A549 (cell line): ENCODE measurements around the gene KIFC3. TPM values are rescaled to one million over a fixed set of nuclear protein-coding genes. Genes with fewer than 3 reads are reported as not detected.

Experiments used
- ATAC-seq, 2 experiments: fragments of 200-7000 bp in 1 of 2; fragments of >200 bp in 1 of 2; cut with Nextera tagmentation in 1 of 2; cut with Tn5 transposase in 1 of 2; 3 replicates each; pipeline versions ENCODE4 v1.8.0 to v1.9.1; 2018 to 2020; ENCODE audit warnings: mild to moderate bottlenecking in 1 of 2, moderate library complexity in 1 of 2
- CTCF ChIA-PET: fragments of 300-600 bp; sonication (Branson Sonifier 250); formaldehyde crosslinking; extraction: SDS; loops from one replicate; lab custom pipeline; 2021; ENCODE audit warnings: antibody characterized with exemption, inconsistent platforms; lab: Yijun Ruan, JAX
- POLR2A ChIA-PET: fragments of 350-600 bp; formaldehyde crosslinking; extraction: SDS; loops from one replicate; lab custom pipeline; 2021; ENCODE audit warnings: antibody characterized with exemption, inconsistent platforms; lab: Yijun Ruan, JAX
- DNase-seq, 2 experiments: peaks; one replicate each; pipeline versions ENCODE4 v3.0.0 to v3.0.0-alpha.2; 2011 to 2016; ENCODE audit warnings: low read depth in 1 of 2, low spot score in 1 of 2
- FAIRE-seq: peaks from 2 replicates; lab custom pipeline; 2011; peaks lifted over from hg19 to GRCh38; lab: Jason Lieb, UNC
- H3K27ac ChIP-seq, 2 experiments: fragments of >200 bp; sonication (Bioruptor Twin); formaldehyde crosslinking; 3 replicates each; pipeline ENCODE4 v1.5.1; 2016 to 2017
- H3K4me1 ChIP-seq: fragments of >200 bp; sonication (Bioruptor Twin); formaldehyde crosslinking; 3 replicates; pipeline ENCODE4 v1.6.1; 2016
- H3K4me2 ChIP-seq: fragments of >200 bp; sonication (Bioruptor Twin); formaldehyde crosslinking; 3 replicates; pipeline ENCODE4 v1.6.1; 2016
- H3K4me3 ChIP-seq: fragments of >200 bp; sonication (Bioruptor Twin); formaldehyde crosslinking; 3 replicates; pipeline ENCODE4 v1.5.1; 2016
- H3K9me3 ChIP-seq: fragments of >200 bp; sonication (Bioruptor Twin); formaldehyde crosslinking; 3 replicates; pipeline ENCODE4 v1.6.1; 2016
- BHLHE40 ChIP-seq: IDR thresholded peaks from 2 replicates; pipeline ENCODE4 v1.6.1; 2012; ENCODE audit warnings: low read depth, low read length, inconsistent platforms
- CBX2 ChIP-seq: fragments of 200-600 bp; sonication (generic); IDR thresholded peaks from 2 replicates; pipeline ENCODE4 v1.6.1; 2016; ENCODE audit warnings: low read depth, mild to moderate bottlenecking, borderline replicate concordance
- CEBPB ChIP-seq, 2 experiments: fragments of >200 bp in 1 of 2; sonication (Bioruptor Twin) in 1 of 2; formaldehyde crosslinking in 1 of 2; IDR thresholded peaks; 2 replicates each; pipeline ENCODE4 v1.6.1; 2012 to 2016
- CHD4 ChIP-seq: fragments of 200-600 bp; sonication (generic); IDR thresholded peaks from 2 replicates; pipeline ENCODE4 v1.6.1; 2016; ENCODE audit warnings: antibody characterized with exemption, mild to moderate bottlenecking, borderline replicate concordance
- CTCF ChIP-seq: fragments of >200 bp; sonication (Bioruptor Twin); formaldehyde crosslinking; IDR thresholded peaks from 3 replicates; pipeline ENCODE4 v1.5.1; 2016
- ESRRA ChIP-seq: fragments of 150-350 bp; IDR thresholded peaks from 2 replicates; pipeline ENCODE4 v1.6.1; 2014; ENCODE audit warnings: mild to moderate bottlenecking, low read length, borderline replicate concordance
- GATA3 ChIP-seq: IDR thresholded peaks from 2 replicates; pipeline ENCODE4 v1.6.1; 2012; ENCODE audit warnings: borderline replicate concordance
- HES2 ChIP-seq: fragments of >200 bp; sonication (Bioruptor Twin); formaldehyde crosslinking; IDR thresholded peaks from 2 replicates; pipeline ENCODE4 v1.6.1; 2016
- HEYL ChIP-seq: fragments of 250-450 bp; sonication (Bioruptor Pico); IDR thresholded peaks from 2 replicates; pipeline ENCODE4 v1.8.0; 2021; ENCODE audit warnings: mild to moderate bottlenecking, moderate library complexity
- HOXB13 ChIP-seq: fragments of 250-450 bp; sonication (Bioruptor Pico); IDR thresholded peaks from 2 replicates; pipeline ENCODE4 v1.5.0; 2020; ENCODE audit warnings: low read depth, mild to moderate bottlenecking, moderate library complexity
- HOXB5 ChIP-seq: fragments of 250-450 bp; sonication (Bioruptor Pico); IDR thresholded peaks from 2 replicates; pipeline ENCODE4 v1.5.0; 2020; ENCODE audit warnings: mild to moderate bottlenecking, moderate library complexity
- JUNB ChIP-seq: fragments of >200 bp; sonication (Bioruptor Twin); formaldehyde crosslinking; IDR thresholded peaks from 2 replicates; pipeline ENCODE4 v1.6.1; 2016
- KDM1A ChIP-seq: fragments of 200-600 bp; sonication (generic); IDR thresholded peaks from 2 replicates; pipeline ENCODE4 v1.6.1; 2016; ENCODE audit warnings: low read depth, mild to moderate bottlenecking
- KDM5A ChIP-seq: fragments of 200-600 bp; sonication (generic); IDR thresholded peaks from 2 replicates; pipeline ENCODE4 v1.6.1; 2016; ENCODE audit warnings: antibody characterized with exemption, mild to moderate bottlenecking
- MAFK ChIP-seq: fragments of 450-650 bp; IDR thresholded peaks from 2 replicates; pipeline ENCODE4 v1.6.1; 2014; ENCODE audit not compliant: partially characterized antibody
- MAZ ChIP-seq: fragments of 150-350 bp; IDR thresholded peaks from 2 replicates; pipeline ENCODE4 v1.6.1; 2014; ENCODE audit warnings: antibody characterized with exemption, low read depth, low read length, borderline replicate concordance
- MYC ChIP-seq: IDR thresholded peaks from 2 replicates; pipeline ENCODE4 v1.6.1; 2012; ENCODE audit warnings: mild to moderate bottlenecking, inconsistent platforms, low read length, improper control_type of control experiment, borderline replicate concordance
- NFE2L2 ChIP-seq: fragments of 150-350 bp; conservative IDR thresholded peaks from 2 replicates; pipeline ENCODE4 v1.6.1; 2014; ENCODE audit warnings: low read length
- NPAS2 ChIP-seq: fragments of 250-450 bp; sonication (Bioruptor Pico); IDR thresholded peaks from 2 replicates; pipeline ENCODE4 v1.8.0; 2022; ENCODE audit warnings: mild to moderate bottlenecking, moderate library complexity, borderline replicate concordance
- POLR2A ChIP-seq: IDR thresholded peaks from 2 replicates; pipeline ENCODE4 v1.6.1; 2012; ENCODE audit warnings: mild to moderate bottlenecking, low read length
- RAD21 ChIP-seq, 2 experiments: fragments of >200 bp in 1 of 2; sonication (Bioruptor Twin) in 1 of 2; formaldehyde crosslinking in 1 of 2; IDR thresholded peaks in 1 of 2; conservative IDR thresholded peaks in 1 of 2; 2 replicates in 1 of 2; 3 replicates in 1 of 2; pipeline ENCODE4 v1.6.1; 2012 to 2018; ENCODE audit warnings: inconsistent platforms in 1 of 2
- RARB ChIP-seq: fragments of 250-450 bp; sonication (Bioruptor Pico); IDR thresholded peaks from 2 replicates; pipeline ENCODE4 v1.8.0; 2021; ENCODE audit warnings: mild to moderate bottlenecking, moderate library complexity
- RCOR1 ChIP-seq: fragments of 150-350 bp; IDR thresholded peaks from 2 replicates; pipeline ENCODE4 v1.6.1; 2014; ENCODE audit warnings: antibody characterized with exemption, low read length, low read depth
- RFX5 ChIP-seq: fragments of 450-650 bp; IDR thresholded peaks from 2 replicates; pipeline ENCODE4 v1.7.1; 2014; ENCODE audit warnings: antibody characterized with exemption, mild to moderate bottlenecking, moderate library complexity
- SMC3 ChIP-seq: fragments of >200 bp; sonication (Bioruptor Twin); formaldehyde crosslinking; IDR thresholded peaks from 3 replicates; pipeline ENCODE4 v1.6.1; 2018; ENCODE audit warnings: inconsistent platforms
- TFCP2L1 ChIP-seq: fragments of 250-450 bp; sonication (Bioruptor Pico); IDR thresholded peaks from 2 replicates; pipeline ENCODE4 v1.5.0; 2021; ENCODE audit warnings: mild to moderate bottlenecking
- TP53 ChIP-seq: fragments of 250-450 bp; sonication (Bioruptor Pico); IDR thresholded peaks from 2 replicates; pipeline ENCODE4 v1.5.0; 2021; ENCODE audit warnings: mild to moderate bottlenecking, moderate library complexity
- USF2 ChIP-seq: fragments of 450-650 bp; IDR thresholded peaks from 2 replicates; pipeline ENCODE4 v1.6.1; 2014; ENCODE audit warnings: antibody characterized with exemption
- ZNF302 ChIP-seq: fragments of 250-450 bp; sonication (Bioruptor Pico); IDR thresholded peaks from 2 replicates; pipeline ENCODE4 v1.9.0; 2021; ENCODE audit warnings: inconsistent platforms, mild to moderate bottlenecking, moderate library complexity
- ZSCAN20 ChIP-seq: fragments of 250-450 bp; sonication (Bioruptor Pico); IDR thresholded peaks from 2 replicates; pipeline ENCODE4 v1.8.0; 2022; ENCODE audit warnings: mild to moderate bottlenecking, moderate library complexity
- WGBS: methylation state at CpG from one replicate; pipeline ENCODE4 v1.1.6; 2017; ENCODE audit errors: missing lambda C conversion rate; 5-methylcytosine and 5-hydroxymethylcytosine counted together
- polyA plus RNA-seq, 4 experiments: library from polyadenylated mRNA; depleted of rRNA in 3 of 4; stranded (reverse); fragments of >200 nt; fragmentation: RNase III in 1 of 4; extraction: RNeasy Plus Mini Kit Qiagen cat#74134 plus additional on column Dnase treatment in 1 of 4; gene quantifications; 2 replicates in 3 of 4; 3 replicates in 1 of 4; pipeline ENCODE4 v1.2.3, GENCODE V29; 2011 to 2017

KIFC3 gene
- polyA plus RNA-seq, 2 of the 4 experiments (the other 2 are of a cell fraction), result 128 to 178 TPM

- ATAC-seq, result no peak
- WGBS, result 80% methylated on average over 11 of the region's 11 CpGs
- ChIA-PET POLR2A (no interaction called here), CTCF (interaction anchor here (1.2 to 9.7 kb wide), 2 partner anchors 15 to 226 kb away, joined by 3 to 96 read pairs; no protein-coding TSS in a partner anchor)
- TF ChIP-seq CHD4, result no peak
- TF ChIP-seq RFX5, result no peak
- TF ChIP-seq ZNF302, result no peak
- no peak for TF ChIP-seq RCOR1
- TF ChIP-seq RARB (CRISPR knock-in tag), result no peak
- no peak for TF ChIP-seq USF2
- TF ChIP-seq JUNB, result no peak
- no peak for TF ChIP-seq HEYL (CRISPR knock-in tag)
- TF ChIP-seq MYC, result no peak
- no peak for TF ChIP-seq KDM5A
- TF ChIP-seq NPAS2 (CRISPR knock-in tag), result no peak
- no peak for TF ChIP-seq MAZ
- TF ChIP-seq KDM1A, result no peak
- no peak for TF ChIP-seq HES2
- FAIRE-seq, result no peak
- peaks cover 40% of the 10 kb centered on the region for H3K4me1 ChIP-seq
- no peak overlapping the region for H3K4me3 ChIP-seq
- H3K9me3 ChIP-seq, result no peaks in the 10 kb centered on the region
- H3K27ac ChIP-seq, result peak overlapping the region in 1 of 2 experiments; percentile 66; a peak in 3 of 6 replicates
- no peak for DNase-seq
- no peak overlapping the region for H3K4me2 ChIP-seq
Measured at GRCh38 chr16:57773655-57774295, 28.5 kb downstream of the KIFC3 start.

- peaks cover 33% of the 10 kb centered on the region; the same call in 2 of the 3 replicates for H3K4me1 ChIP-seq
- FAIRE-seq, result no peak
- no peak for TF ChIP-seq POLR2A
- TF ChIP-seq ESRRA, result no peak
- no peak for TF ChIP-seq MAFK
- no peak for TF ChIP-seq SMC3
- no peak for TF ChIP-seq CTCF
- no peak for TF ChIP-seq HOXB5 (CRISPR knock-in tag)
- TF ChIP-seq RAD21 (conservative IDR thresholded peaks at IDR 0.05 in 1 of 2, IDR thresholded peaks at IDR 0.05 in 1 of 2), result no peak
- TF ChIP-seq MYC, result no peak
- H3K4me3 ChIP-seq, result no peak overlapping the region
- no peak for DNase-seq
- H3K4me2 ChIP-seq, result no peak overlapping the region
- 86% methylated on average over 11 of the region's 11 CpGs for WGBS
- ChIA-PET CTCF (interaction anchor here (0.9 to 9.7 kb wide), 3 partner anchors 14 to 227 kb away, joined by 3 to 96 read pairs (median 3); no protein-coding TSS in a partner anchor), POLR2A (no interaction called here)
- ATAC-seq, result no peak
- peak overlapping the region in 1 of 2 experiments; percentile 58; a peak in 3 of 6 replicates for H3K27ac ChIP-seq
- no peaks in the 10 kb centered on the region for H3K9me3 ChIP-seq
Measured at GRCh38 chr16:57773019-57773418, 29.3 kb downstream of the KIFC3 start.

- ChIA-PET POLR2A (no interaction called here), CTCF (interaction anchor here (1.0 to 9.7 kb wide), 6 partner anchors 12 to 196 kb away, joined by 3 to 96 read pairs (median 4); no protein-coding TSS in a partner anchor)
- Histone ChIP-seq H3K4me1 (peaks cover 22% of the 10 kb centered on the region; the same call in 1 of the 3 replicates), H3K27ac (no peak overlapping the region; a peak in 1 of 6 replicates), H3K9me3 (no peaks in the 10 kb centered on the region), H3K4me3 (no peak overlapping the region), H3K4me2 (no peak overlapping the region)
- DNase-seq (no peak), ATAC-seq (no peak), FAIRE-seq (no peak)
- WGBS, result 95% methylated on average over 26 of the region's 26 CpGs
- TF ChIP-seq CBX2 (no peak), ZSCAN20 (CRISPR knock-in tag) (no peak), RCOR1 (no peak), TFCP2L1 (no peak), BHLHE40 (no peak), TP53 (no peak), GATA3 (no peak), HEYL (CRISPR knock-in tag) (no peak), NFE2L2 (no peak), CHD4 (no peak), RAD21 (conservative IDR thresholded peaks at IDR 0.05 in 1 of 2, IDR thresholded peaks at IDR 0.05 in 1 of 2) (no peak), CEBPB (IDR thresholded peaks at IDR 0.05) (no peak), NPAS2 (CRISPR knock-in tag) (no peak), HOXB13 (CRISPR knock-in tag) (no peak)
Measured at GRCh38 chr16:57771141-57771785, 31.0 kb downstream of the KIFC3 start.
